ENCODE measurements around the gene APOL4. TPM values are rescaled to one million over a fixed set of nuclear protein-coding genes. Genes with fewer than 3 reads are reported as not detected.
"Not testable (repeated sequence)": the region's sequence is repeated elsewhere in the genome, so short reads cannot be mapped to it uniquely, and the experiment has no call there.

Gene APOL4
- total RNA-seq, 1 donor from 2014 or later, result not detected

DNA sequence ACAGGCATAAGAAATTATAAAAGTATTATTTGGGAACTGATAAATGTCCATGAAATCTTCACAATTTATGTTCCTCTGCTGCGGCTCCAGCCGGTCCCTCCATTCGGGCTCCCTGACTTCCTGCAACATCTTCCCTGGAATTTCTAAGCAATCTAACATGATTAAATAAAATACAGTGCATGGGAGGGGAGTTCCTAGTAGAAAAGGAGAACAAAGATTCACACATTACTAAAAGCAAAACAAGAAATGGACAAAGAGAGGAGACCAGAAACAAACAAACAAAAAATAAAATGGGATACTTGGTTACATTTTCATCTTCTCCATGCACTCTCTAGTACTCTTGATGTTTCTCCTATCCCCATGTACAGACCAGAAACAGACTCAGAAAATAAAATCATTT, 8.6 kb upstream of the APOL4 start:
- H3K4me3 Mint-ChIP-seq (ENCODE audit: unreplicated experiment), result no peak overlapping the region
- Histone ChIP-seq H3K4me2 (ENCODE audit: low read length) (no peak overlapping the region), H2AFZ (ENCODE audit: low read depth, low read length) (no peak overlapping the region), H3K27ac (ENCODE audit: low read depth, low read length) (no peak overlapping the region), H3K79me2 (ENCODE audit: insufficient read depth, low read length) (no peaks in the 10 kb centered on the region), H3K9ac (ENCODE audit: low read length) (no peak overlapping the region), H4K20me1 (ENCODE audit: insufficient read depth, low read length) (no peaks in the 10 kb centered on the region), H3K4me1 (ENCODE audit: insufficient read depth, low read length) (peaks cover 8% of the 10 kb centered on the region), H3K27me3 (ENCODE audit: insufficient read depth, low read length) (peaks cover 12% of the 10 kb centered on the region), H3K9me3 (ENCODE audit: insufficient read depth, low read depth, low read length) (no peaks in the 10 kb centered on the region), H3K4me3 (ENCODE audit: insufficient read depth, low read depth, low read length) (no peak overlapping the region), H3K36me3 (ENCODE audit: insufficient read depth, low read length) (no peaks in the 10 kb centered on the region)
- TF ChIP-seq, protein P1, sequence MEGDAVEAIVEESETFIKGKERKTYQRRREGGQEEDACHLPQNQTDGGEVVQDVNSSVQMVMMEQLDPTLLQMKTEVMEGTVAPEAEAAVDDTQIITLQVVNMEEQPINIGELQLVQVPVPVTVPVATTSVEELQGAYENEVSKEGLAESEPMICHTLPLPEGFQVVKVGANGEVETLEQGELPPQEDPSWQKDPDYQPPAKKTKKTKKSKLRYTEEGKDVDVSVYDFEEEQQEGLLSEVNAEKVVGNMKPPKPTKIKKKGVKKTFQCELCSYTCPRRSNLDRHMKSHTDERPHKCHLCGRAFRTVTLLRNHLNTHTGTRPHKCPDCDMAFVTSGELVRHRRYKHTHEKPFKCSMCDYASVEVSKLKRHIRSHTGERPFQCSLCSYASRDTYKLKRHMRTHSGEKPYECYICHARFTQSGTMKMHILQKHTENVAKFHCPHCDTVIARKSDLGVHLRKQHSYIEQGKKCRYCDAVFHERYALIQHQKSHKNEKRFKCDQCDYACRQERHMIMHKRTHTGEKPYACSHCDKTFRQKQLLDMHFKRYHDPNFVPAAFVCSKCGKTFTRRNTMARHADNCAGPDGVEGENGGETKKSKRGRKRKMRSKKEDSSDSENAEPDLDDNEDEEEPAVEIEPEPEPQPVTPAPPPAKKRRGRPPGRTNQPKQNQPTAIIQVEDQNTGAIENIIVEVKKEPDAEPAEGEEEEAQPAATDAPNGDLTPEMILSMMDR (IDR thresholded peaks at IDR 0.05; ENCODE audit: insufficient read depth, low read depth, low read length), result no peak
- no peak for TF ChIP-seq EZH2 (IDR thresholded peaks at IDR 0.05; ENCODE audit: insufficient read depth, low read length)
- H3K36me3 Mint-ChIP-seq (ENCODE audit: low read depth, unreplicated experiment), result peaks cover 9% of the 10 kb centered on the region
- DNase-seq (ENCODE audit: low read depth) (no peak), FAIRE-seq (no peak)
- peaks cover 2% of the 10 kb centered on the region for H3K4me1 Mint-ChIP-seq (ENCODE audit: low read depth, unreplicated experiment)
- H3K9me3 Mint-ChIP-seq (ENCODE audit: unreplicated experiment), result peaks cover 19% of the 10 kb centered on the region
- peaks cover 41% of the 10 kb centered on the region for H3K27me3 Mint-ChIP-seq (ENCODE audit: low read depth, unreplicated experiment)
- H3K27ac Mint-ChIP-seq (ENCODE audit: unreplicated experiment), result no peak overlapping the region

DNA sequence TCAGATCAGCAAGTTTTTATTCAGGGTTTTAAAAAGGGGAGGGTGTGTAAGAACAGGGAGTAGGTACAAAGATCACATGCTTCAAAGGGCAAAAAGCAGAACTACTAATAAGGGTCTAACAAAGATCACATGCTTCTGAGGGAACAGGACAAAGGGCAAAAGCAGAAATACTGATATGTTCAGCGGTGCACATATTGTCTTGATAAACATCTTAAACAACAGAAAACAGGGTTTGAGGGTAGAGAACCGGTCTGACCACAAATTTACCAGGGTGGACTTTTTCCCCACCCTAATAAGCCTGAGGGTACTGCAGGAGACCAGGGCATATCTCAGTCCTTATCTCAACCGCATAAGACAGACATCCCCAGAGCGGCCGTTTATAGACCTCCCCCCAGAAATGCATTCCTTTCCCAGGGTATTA, 7.9 kb upstream of the APOL4 start:
- not testable (repeated sequence) for H3K4me1 Mint-ChIP-seq (ENCODE audit: low read depth, unreplicated experiment); H3K4me3 Mint-ChIP-seq (ENCODE audit: unreplicated experiment); H3K4me3 ChIP-seq (ENCODE audit: insufficient read depth, low read depth, low read length); H2AFZ ChIP-seq (ENCODE audit: low read depth, low read length); H3K4me2 ChIP-seq (ENCODE audit: low read length); H3K36me3 ChIP-seq (ENCODE audit: insufficient read depth, low read length); H3K9ac ChIP-seq (ENCODE audit: low read length); H4K20me1 ChIP-seq (ENCODE audit: insufficient read depth, low read length); H3K36me3 Mint-ChIP-seq (ENCODE audit: low read depth, unreplicated experiment); H3K79me2 ChIP-seq (ENCODE audit: insufficient read depth, low read length); H3K4me1 ChIP-seq (ENCODE audit: insufficient read depth, low read length); H3K9me3 ChIP-seq (ENCODE audit: insufficient read depth, low read depth, low read length); H3K27ac Mint-ChIP-seq (ENCODE audit: unreplicated experiment); H3K27ac ChIP-seq (ENCODE audit: low read depth, low read length); DNase-seq (ENCODE audit: low read depth); FAIRE-seq
- H3K27me3 Mint-ChIP-seq (ENCODE audit: low read depth, unreplicated experiment), result peaks cover 41% of the 10 kb centered on the region
- peaks cover 11% of the 10 kb centered on the region for H3K27me3 ChIP-seq (ENCODE audit: insufficient read depth, low read length)
- peaks cover 19% of the 10 kb centered on the region for H3K9me3 Mint-ChIP-seq (ENCODE audit: unreplicated experiment)

DNA sequence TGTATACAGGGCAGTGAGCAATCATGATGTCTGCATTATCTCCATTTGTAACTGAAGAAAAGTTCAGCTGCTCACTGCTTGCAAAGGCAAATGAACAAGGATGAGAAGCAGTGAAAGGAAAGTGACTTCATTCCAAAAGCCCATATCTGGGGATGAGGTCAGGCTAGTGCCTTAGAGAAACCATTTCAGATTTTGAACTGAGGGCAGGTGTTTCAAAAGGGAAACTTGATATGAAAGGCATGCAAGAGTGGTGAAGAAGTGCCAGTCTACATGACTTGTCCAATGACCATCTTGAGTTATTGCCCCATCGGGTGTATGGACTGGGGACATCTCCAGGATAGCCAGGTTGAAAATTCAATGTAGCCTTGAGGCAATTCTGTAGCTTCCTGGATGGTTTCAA, 7.3 kb upstream of the APOL4 start:
- Histone ChIP-seq H3K4me1 (ENCODE audit: insufficient read depth, low read length) (peaks cover 8% of the 10 kb centered on the region), H3K9ac (ENCODE audit: low read length) (no peak overlapping the region), H3K27ac (ENCODE audit: low read depth, low read length) (no peak overlapping the region), H3K4me3 (ENCODE audit: insufficient read depth, low read depth, low read length) (no peak overlapping the region), H4K20me1 (ENCODE audit: insufficient read depth, low read length) (no peaks in the 10 kb centered on the region), H3K4me2 (ENCODE audit: low read length) (no peak overlapping the region), H2AFZ (ENCODE audit: low read depth, low read length) (no peak overlapping the region), H3K79me2 (ENCODE audit: insufficient read depth, low read length) (no peaks in the 10 kb centered on the region), H3K27me3 (ENCODE audit: insufficient read depth, low read length) (peaks cover 6% of the 10 kb centered on the region), H3K9me3 (ENCODE audit: insufficient read depth, low read depth, low read length) (no peaks in the 10 kb centered on the region), H3K36me3 (ENCODE audit: insufficient read depth, low read length) (no peaks in the 10 kb centered on the region)
- H3K27me3 Mint-ChIP-seq (ENCODE audit: low read depth, unreplicated experiment), result peaks cover 43% of the 10 kb centered on the region
- no peak overlapping the region for H3K27ac Mint-ChIP-seq (ENCODE audit: unreplicated experiment)
- peaks cover 9% of the 10 kb centered on the region for H3K36me3 Mint-ChIP-seq (ENCODE audit: low read depth, unreplicated experiment)
- FAIRE-seq (no peak), DNase-seq (ENCODE audit: low read depth) (no peak)
- H3K4me1 Mint-ChIP-seq (ENCODE audit: low read depth, unreplicated experiment), result peaks cover 2% of the 10 kb centered on the region
- no peak overlapping the region for H3K4me3 Mint-ChIP-seq (ENCODE audit: unreplicated experiment)
- peaks cover 19% of the 10 kb centered on the region for H3K9me3 Mint-ChIP-seq (ENCODE audit: unreplicated experiment)
- TF ChIP-seq, protein P1 (IDR thresholded peaks at IDR 0.05; ENCODE audit: insufficient read depth, low read depth, low read length), result no peak
- TF ChIP-seq EZH2 (IDR thresholded peaks at IDR 0.05; ENCODE audit: insufficient read depth, low read length), result no peak

Data from astrocyte (in vitro differentiated cells and primary cell).